HepG2 (cell line): ENCODE measurements around the gene SPIRE1. TPM values are rescaled to one million over a fixed set of nuclear protein-coding genes. Genes with fewer than 3 reads are reported as not detected.

Experiments used
- AHR ChIP-seq: IDR thresholded peaks from 2 replicates; pipeline ENCODE4 v1.6.1; 2018; ENCODE audit warnings: missing genetic modification reagents, missing compliant biosample characterization
- ARNT2 ChIP-seq: sonication (generic); formaldehyde crosslinking; IDR thresholded peaks from 2 replicates; pipeline ENCODE4 v1.8.0; 2022; ENCODE audit warnings: mild to moderate bottlenecking, low read depth, missing genetic modification reagents, moderate library complexity
- HNF4A ChIP-seq: sonication (generic); formaldehyde crosslinking; IDR thresholded peaks from 2 replicates; pipeline ENCODE4 v1.4.0; 2020; ENCODE audit warnings: missing genetic modification reagents
- IRF2 ChIP-seq: IDR thresholded peaks from 2 replicates; pipeline ENCODE4 v1.6.1; 2018; ENCODE audit warnings: missing genetic modification reagents, missing compliant biosample characterization
- KDM5B ChIP-seq: sonication (generic); formaldehyde crosslinking; IDR thresholded peaks from 2 replicates; pipeline ENCODE4 v1.4.0; 2020; ENCODE audit warnings: missing genetic modification reagents, mild to moderate bottlenecking, borderline replicate concordance
- KLF13 ChIP-seq: sonication (generic); formaldehyde crosslinking; IDR thresholded peaks from 2 replicates; pipeline ENCODE4 v1.4.0; 2020; ENCODE audit warnings: mild to moderate bottlenecking, missing genetic modification reagents
- MED8 ChIP-seq: sonication (generic); formaldehyde crosslinking; IDR thresholded peaks from 2 replicates; pipeline ENCODE4 v1.8.1; 2023; ENCODE audit warnings: mild to moderate bottlenecking, missing genetic modification reagents; ENCODE audit not compliant: insufficient replicate concordance
- MEIS1 ChIP-seq: sonication (generic); formaldehyde crosslinking; IDR thresholded peaks from 2 replicates; pipeline ENCODE4 v1.9.0; 2021; ENCODE audit warnings: mild to moderate bottlenecking, missing genetic modification reagents, moderate library complexity, borderline replicate concordance
- NAIF1 ChIP-seq: sonication (generic); formaldehyde crosslinking; IDR thresholded peaks from 2 replicates; pipeline ENCODE4 v1.5.0; 2020; ENCODE audit warnings: mild to moderate bottlenecking, missing genetic modification reagents, borderline replicate concordance
- NR3C1 ChIP-seq: sonication (generic); formaldehyde crosslinking; IDR thresholded peaks from 2 replicates; pipeline ENCODE4 v1.4.0; 2020; ENCODE audit warnings: missing genetic modification reagents
- RXRA ChIP-seq: sonication (generic); formaldehyde crosslinking; IDR thresholded peaks from 2 replicates; pipeline ENCODE4 v1.5.1; 2020; ENCODE audit warnings: missing genetic modification reagents
- SRSF4 ChIP-seq: fragments of 200-400 bp; formaldehyde crosslinking; IDR thresholded peaks from one replicate; pipeline ENCODE4 v1.6.1; 2018; ENCODE audit warnings: mild to moderate bottlenecking, low read depth, low read length, moderate library complexity; ENCODE audit not compliant: poor library complexity, severe bottlenecking
- SRY ChIP-seq: sonication (generic); formaldehyde crosslinking; IDR thresholded peaks from 2 replicates; pipeline ENCODE4 v1.8.0; 2022; ENCODE audit warnings: mild to moderate bottlenecking, missing genetic modification reagents
- STAT5B ChIP-seq: sonication (generic); formaldehyde crosslinking; IDR thresholded peaks from 2 replicates; pipeline ENCODE4 v1.4.0; 2020; ENCODE audit warnings: missing genetic modification reagents
- XRCC5 ChIP-seq: fragments of 200-400 bp; formaldehyde crosslinking; optimal IDR thresholded peaks from 2 replicates; pipeline ENCODE3; 2017; ENCODE audit warnings: mild to moderate bottlenecking, low read length
- YEATS2 ChIP-seq: sonication (generic); formaldehyde crosslinking; IDR thresholded peaks from 2 replicates; pipeline ENCODE4 v1.4.0; 2020; ENCODE audit warnings: missing genetic modification reagents, borderline replicate concordance
- ZBTB3 ChIP-seq: sonication (generic); formaldehyde crosslinking; IDR thresholded peaks from 2 replicates; pipeline ENCODE4 v1.4.0; 2020; ENCODE audit warnings: low read depth, mild to moderate bottlenecking, moderate library complexity, missing genetic modification reagents, borderline replicate concordance
- ZNF124 ChIP-seq: sonication (generic); formaldehyde crosslinking; IDR thresholded peaks from 2 replicates; pipeline ENCODE4 v1.4.0; 2020; ENCODE audit warnings: missing genetic modification reagents
- ZNF180 ChIP-seq: sonication (generic); formaldehyde crosslinking; IDR thresholded peaks from 2 replicates; pipeline ENCODE4 v1.4.0; 2020; ENCODE audit warnings: low read depth, missing genetic modification reagents, borderline replicate concordance
- ZNF350 ChIP-seq: sonication (generic); formaldehyde crosslinking; IDR thresholded peaks from 2 replicates; pipeline ENCODE4 v1.4.0; 2020; ENCODE audit warnings: mild to moderate bottlenecking, low read depth, missing genetic modification reagents, borderline replicate concordance
- ZNF460 ChIP-seq: sonication (generic); formaldehyde crosslinking; IDR thresholded peaks from 2 replicates; pipeline ENCODE4 v1.5.1; 2020; ENCODE audit warnings: missing genetic modification reagents, mild to moderate bottlenecking, borderline replicate concordance
- ZNF670 ChIP-seq: sonication (generic); formaldehyde crosslinking; IDR thresholded peaks from 2 replicates; pipeline ENCODE4 v1.8.0; 2022; ENCODE audit warnings: mild to moderate bottlenecking, missing genetic modification reagents, borderline replicate concordance
- ZNF709 ChIP-seq: sonication (generic); formaldehyde crosslinking; IDR thresholded peaks from 2 replicates; pipeline ENCODE4 v1.5.0; 2020; ENCODE audit warnings: mild to moderate bottlenecking, missing genetic modification reagents
- polyA plus RNA-seq, 8 experiments: library from polyadenylated mRNA; depleted of rRNA in 3 of 8; stranded (reverse) in 7 of 8; unstranded in 1 of 8; fragments of >200 nt; fragmentation: Illumina TruSeq in 4 of 8; extraction: Trizol in 4 of 8; gene quantifications; 2 replicates each; pipeline versions ENCODE4 v1.2.1 to v1.2.3, GENCODE V29; 2011 to 2016; ENCODE audit warnings: low read depth in 4 of 8, missing spikeins in 1 of 8, mixed read lengths in 1 of 8; ENCODE audit not compliant: insufficient read depth in 1 of 8
- total RNA-seq, 5 experiments: library from RNA; depleted of rRNA; stranded (reverse); fragments of >200 nt; fragmentation: Illumina TruSeq; extraction: Trizol; gene quantifications; 2 replicates each; pipeline ENCODE4 v1.2.3, GENCODE V29; 2016; ENCODE audit warnings: low read depth in 1 of 5
- TF ChIP-seq, protein P1 (sequence below): sonication (generic); formaldehyde crosslinking; IDR thresholded peaks from 2 replicates; pipeline ENCODE4 v1.4.0; 2020; ENCODE audit warnings: missing genetic modification reagents
- TF ChIP-seq, protein P2 (sequence below): sonication (generic); formaldehyde crosslinking; conservative IDR thresholded peaks from 2 replicates; pipeline ENCODE4 v1.4.0; 2020; ENCODE audit warnings: mild to moderate bottlenecking, missing genetic modification reagents, moderate library complexity

The SPIRE1 gene
- total and polyA plus RNA-seq, 2 of the 13 experiments (the other 11 are each of a cell fraction or from before 2014, with no cell fraction given): 9.9 to 21.3 TPM

DNA sequence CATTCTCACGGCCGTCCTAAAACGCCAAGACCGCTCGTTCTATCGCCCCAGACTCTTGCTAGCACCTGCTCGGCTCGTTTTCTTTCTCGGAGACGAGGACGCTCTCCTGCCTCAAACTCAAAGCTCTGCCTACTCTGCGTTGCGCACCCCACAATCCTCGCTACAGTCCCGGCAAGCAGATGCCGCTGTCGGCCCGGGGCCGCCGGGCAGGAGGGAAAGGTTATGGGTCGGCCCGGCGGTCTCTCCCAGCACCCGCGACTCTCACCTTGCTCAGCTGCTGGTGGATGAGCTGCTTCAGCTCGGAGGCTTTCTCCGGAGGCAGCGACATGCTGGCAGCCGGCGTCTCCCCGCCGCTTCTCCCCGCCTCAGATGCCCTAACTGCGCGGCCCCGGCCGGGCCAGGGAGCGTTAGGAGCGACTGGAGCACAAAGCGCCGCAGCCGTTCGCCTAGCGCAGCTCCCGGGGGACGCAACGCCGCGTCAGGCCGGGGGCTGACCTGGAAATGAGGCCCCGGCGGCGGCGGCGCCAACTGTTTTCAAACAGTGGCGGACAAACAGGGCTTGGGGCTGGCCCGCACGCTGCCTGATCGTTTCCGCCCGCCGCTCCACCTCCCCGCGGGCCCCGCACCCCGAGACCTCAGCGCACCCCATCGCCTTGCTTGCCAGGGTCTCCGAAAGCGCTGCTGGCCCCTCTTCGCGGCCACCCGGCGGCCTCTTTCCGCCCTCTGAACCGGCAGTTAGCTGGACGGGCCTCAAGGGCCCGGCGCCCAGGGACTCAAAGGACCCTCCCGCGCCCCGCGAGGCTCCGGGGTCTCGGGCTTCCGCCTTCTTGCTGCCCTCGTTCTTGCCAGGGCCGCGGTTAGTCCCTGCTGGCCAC, 44.6 kb upstream of the SPIRE1 start, which contains the start of the genes CEP76 and PSMG2 (continued):
- TF ChIP-seq, protein P1, sequence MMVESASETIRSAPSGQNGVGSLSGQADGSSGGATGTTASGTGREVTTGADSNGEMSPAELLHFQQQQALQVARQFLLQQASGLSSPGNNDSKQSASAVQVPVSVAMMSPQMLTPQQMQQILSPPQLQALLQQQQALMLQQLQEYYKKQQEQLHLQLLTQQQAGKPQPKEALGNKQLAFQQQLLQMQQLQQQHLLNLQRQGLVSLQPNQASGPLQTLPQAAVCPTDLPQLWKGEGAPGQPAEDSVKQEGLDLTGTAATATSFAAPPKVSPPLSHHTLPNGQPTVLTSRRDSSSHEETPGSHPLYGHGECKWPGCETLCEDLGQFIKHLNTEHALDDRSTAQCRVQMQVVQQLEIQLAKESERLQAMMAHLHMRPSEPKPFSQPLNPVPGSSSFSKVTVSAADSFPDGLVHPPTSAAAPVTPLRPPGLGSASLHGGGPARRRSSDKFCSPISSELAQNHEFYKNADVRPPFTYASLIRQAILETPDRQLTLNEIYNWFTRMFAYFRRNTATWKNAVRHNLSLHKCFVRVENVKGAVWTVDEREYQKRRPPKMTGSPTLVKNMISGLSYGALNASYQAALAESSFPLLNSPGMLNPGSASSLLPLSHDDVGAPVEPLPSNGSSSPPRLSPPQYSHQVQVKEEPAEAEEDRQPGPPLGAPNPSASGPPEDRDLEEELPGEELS (CRISPR knock-in tag): no peak; the same call in 1 of the 2 replicates
- TF ChIP-seq XRCC5: peak; percentile 21
- no peak for TF ChIP-seq NR3C1 (CRISPR knock-in tag)
- peak; percentile 61 for TF ChIP-seq ZNF709 (CRISPR knock-in tag)
- TF ChIP-seq AHR (CRISPR knock-in tag): peak; percentile 14; the same call in 1 of the 2 replicates
- TF ChIP-seq MED8 (CRISPR knock-in tag): no peak
- TF ChIP-seq SRY (CRISPR knock-in tag): peak; percentile 11; the same call in 1 of the 2 replicates
- peak; percentile 77; the same call in 1 of the 2 replicates for TF ChIP-seq ZNF350 (CRISPR knock-in tag)
- peak; percentile 88 for TF ChIP-seq ARNT2 (CRISPR knock-in tag)
- TF ChIP-seq, protein P2, sequence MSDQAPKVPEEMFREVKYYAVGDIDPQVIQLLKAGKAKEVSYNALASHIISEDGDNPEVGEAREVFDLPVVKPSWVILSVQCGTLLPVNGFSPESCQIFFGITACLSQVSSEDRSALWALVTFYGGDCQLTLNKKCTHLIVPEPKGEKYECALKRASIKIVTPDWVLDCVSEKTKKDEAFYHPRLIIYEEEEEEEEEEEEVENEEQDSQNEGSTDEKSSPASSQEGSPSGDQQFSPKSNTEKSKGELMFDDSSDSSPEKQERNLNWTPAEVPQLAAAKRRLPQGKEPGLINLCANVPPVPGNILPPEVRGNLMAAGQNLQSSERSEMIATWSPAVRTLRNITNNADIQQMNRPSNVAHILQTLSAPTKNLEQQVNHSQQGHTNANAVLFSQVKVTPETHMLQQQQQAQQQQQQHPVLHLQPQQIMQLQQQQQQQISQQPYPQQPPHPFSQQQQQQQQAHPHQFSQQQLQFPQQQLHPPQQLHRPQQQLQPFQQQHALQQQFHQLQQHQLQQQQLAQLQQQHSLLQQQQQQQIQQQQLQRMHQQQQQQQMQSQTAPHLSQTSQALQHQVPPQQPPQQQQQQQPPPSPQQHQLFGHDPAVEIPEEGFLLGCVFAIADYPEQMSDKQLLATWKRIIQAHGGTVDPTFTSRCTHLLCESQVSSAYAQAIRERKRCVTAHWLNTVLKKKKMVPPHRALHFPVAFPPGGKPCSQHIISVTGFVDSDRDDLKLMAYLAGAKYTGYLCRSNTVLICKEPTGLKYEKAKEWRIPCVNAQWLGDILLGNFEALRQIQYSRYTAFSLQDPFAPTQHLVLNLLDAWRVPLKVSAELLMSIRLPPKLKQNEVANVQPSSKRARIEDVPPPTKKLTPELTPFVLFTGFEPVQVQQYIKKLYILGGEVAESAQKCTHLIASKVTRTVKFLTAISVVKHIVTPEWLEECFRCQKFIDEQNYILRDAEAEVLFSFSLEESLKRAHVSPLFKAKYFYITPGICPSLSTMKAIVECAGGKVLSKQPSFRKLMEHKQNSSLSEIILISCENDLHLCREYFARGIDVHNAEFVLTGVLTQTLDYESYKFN (CRISPR knock-in tag): peak; percentile 32; the same call in 1 of the 2 replicates
- peak; percentile 12; the same call in 1 of the 2 replicates for TF ChIP-seq HNF4A (CRISPR knock-in tag)
- no peak for TF ChIP-seq ZNF124 (CRISPR knock-in tag)
- TF ChIP-seq ZNF180 (CRISPR knock-in tag): no peak
- TF ChIP-seq ZBTB3 (CRISPR knock-in tag): no peak
- TF ChIP-seq MEIS1 (CRISPR knock-in tag): peak; percentile 23; the same call in 1 of the 2 replicates
- peak; percentile 84 for TF ChIP-seq YEATS2 (CRISPR knock-in tag)
- peak; percentile 84 for TF ChIP-seq NAIF1 (CRISPR knock-in tag)
- peak; percentile 87 for TF ChIP-seq IRF2 (CRISPR knock-in tag)
- TF ChIP-seq KDM5B (CRISPR knock-in tag): peak; percentile 86; the same call in 1 of the 2 replicates
- TF ChIP-seq SRSF4: no peak
- no peak; the same call in 1 of the 2 replicates for TF ChIP-seq STAT5B (CRISPR knock-in tag)
- TF ChIP-seq KLF13 (CRISPR knock-in tag): no peak; the same call in 1 of the 2 replicates
- no peak for TF ChIP-seq ZNF460 (CRISPR knock-in tag)
- TF ChIP-seq RXRA: peak; percentile 82; the same call in 1 of the 2 replicates
- peak; percentile 82 for TF ChIP-seq ZNF670 (CRISPR knock-in tag)
